Measurements from ENCODE around the gene ACSM4. TPM values are rescaled to one million over a fixed set of nuclear protein-coding genes. Genes with fewer than 3 reads are reported as not detected.
"Not testable (repeated sequence)": the region's sequence is repeated elsewhere in the genome, so short reads cannot be mapped to it uniquely, and the experiment has no call there.

Gene ACSM4
- total RNA-seq, 2 donors from 2014 or later = not detected

DNA sequence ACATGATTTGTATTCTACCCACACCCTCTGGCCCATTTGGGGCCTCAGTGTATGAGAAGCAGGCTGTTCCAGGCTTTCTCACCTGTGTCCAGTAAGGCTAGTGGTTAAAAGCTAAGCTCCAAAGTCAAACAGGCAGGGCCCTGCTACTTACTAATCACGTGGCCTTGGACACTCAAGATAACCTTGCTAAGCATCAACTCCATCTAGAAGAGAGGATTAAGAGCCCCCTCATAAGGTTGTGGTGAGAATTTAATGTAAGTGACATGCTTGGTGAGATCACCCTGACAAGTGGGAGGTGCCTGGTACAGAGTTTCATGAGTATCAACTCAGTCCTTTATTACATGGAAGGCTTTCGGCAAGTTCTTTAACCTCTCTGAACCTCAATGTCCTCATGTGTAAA lies 17.8 kb downstream of the ACSM4 start:
- TF ChIP-seq, protein P1, sequence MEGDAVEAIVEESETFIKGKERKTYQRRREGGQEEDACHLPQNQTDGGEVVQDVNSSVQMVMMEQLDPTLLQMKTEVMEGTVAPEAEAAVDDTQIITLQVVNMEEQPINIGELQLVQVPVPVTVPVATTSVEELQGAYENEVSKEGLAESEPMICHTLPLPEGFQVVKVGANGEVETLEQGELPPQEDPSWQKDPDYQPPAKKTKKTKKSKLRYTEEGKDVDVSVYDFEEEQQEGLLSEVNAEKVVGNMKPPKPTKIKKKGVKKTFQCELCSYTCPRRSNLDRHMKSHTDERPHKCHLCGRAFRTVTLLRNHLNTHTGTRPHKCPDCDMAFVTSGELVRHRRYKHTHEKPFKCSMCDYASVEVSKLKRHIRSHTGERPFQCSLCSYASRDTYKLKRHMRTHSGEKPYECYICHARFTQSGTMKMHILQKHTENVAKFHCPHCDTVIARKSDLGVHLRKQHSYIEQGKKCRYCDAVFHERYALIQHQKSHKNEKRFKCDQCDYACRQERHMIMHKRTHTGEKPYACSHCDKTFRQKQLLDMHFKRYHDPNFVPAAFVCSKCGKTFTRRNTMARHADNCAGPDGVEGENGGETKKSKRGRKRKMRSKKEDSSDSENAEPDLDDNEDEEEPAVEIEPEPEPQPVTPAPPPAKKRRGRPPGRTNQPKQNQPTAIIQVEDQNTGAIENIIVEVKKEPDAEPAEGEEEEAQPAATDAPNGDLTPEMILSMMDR (IDR thresholded peaks at IDR 0.05) = no peak
- Histone ChIP-seq H3K4me1 (no peaks in the 10 kb centered on the region), H3K36me3 (no peaks in the 10 kb centered on the region), H3K27ac (no peak overlapping the region), H3K9me3 (no peaks in the 10 kb centered on the region), H3K27me3 (no peaks in the 10 kb centered on the region), H3K4me3 (no peak overlapping the region)
- DNase-seq (ENCODE audit: low spot score) = no peak

DNA sequence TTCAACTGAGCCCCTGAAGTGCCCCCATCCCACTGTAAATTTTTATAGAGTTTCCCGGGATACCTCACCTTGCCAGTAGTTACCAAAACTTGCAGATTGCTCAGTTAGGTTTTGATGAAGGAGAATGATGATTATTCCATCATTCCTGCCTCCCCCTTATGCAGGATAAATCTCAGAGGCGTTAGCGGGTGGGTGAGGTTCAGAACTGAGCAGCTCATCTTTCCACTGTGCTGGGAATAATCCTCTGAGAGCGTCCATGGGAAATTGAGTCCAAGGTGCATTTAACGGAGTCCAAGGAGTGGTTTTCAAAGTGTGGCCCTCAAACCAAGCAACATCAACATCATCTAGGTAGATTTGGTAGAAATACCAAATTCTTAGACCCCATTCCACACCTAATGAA lies 18.7 kb downstream of the ACSM4 start:
- no peaks in the 10 kb centered on the region for H3K36me3 ChIP-seq
- H3K4me3 ChIP-seq = no peak overlapping the region
- DNase-seq (ENCODE audit: low spot score) = no peak
- no peak overlapping the region for H3K27ac ChIP-seq
- TF ChIP-seq, protein P1 (IDR thresholded peaks at IDR 0.05) = no peak
- H3K9me3 ChIP-seq = no peaks in the 10 kb centered on the region
- H3K4me1 ChIP-seq = no peaks in the 10 kb centered on the region
- no peaks in the 10 kb centered on the region for H3K27me3 ChIP-seq

DNA sequence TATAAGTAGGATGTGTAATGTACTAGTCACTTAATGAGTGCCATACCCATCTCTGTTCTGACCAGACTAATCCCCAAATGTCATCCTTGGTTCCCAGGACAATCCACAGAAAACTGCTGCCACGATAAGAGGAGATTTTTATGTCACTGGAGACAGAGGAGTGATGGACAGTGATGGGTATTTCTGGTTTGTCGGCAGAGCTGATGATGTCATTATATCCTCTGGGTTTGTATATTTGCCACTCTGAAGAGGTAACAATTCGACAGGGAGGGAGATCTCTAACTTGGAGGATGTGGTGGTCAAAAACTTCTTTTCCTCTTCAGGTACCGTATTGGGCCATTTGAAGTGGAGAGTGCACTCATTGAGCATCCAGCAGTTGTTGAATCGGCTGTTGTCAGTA lies 20.3 kb downstream of the ACSM4 start:
- no peak overlapping the region for H3K4me3 ChIP-seq
- no peaks in the 10 kb centered on the region for H3K36me3 ChIP-seq
- H3K27me3 ChIP-seq = no peaks in the 10 kb centered on the region
- no peaks in the 10 kb centered on the region for H3K4me1 ChIP-seq
- TF ChIP-seq, protein P1 (IDR thresholded peaks at IDR 0.05) = no peak
- no peak for DNase-seq (ENCODE audit: low spot score)
- no peak overlapping the region for H3K27ac ChIP-seq
- no peaks in the 10 kb centered on the region for H3K9me3 ChIP-seq

DNA sequence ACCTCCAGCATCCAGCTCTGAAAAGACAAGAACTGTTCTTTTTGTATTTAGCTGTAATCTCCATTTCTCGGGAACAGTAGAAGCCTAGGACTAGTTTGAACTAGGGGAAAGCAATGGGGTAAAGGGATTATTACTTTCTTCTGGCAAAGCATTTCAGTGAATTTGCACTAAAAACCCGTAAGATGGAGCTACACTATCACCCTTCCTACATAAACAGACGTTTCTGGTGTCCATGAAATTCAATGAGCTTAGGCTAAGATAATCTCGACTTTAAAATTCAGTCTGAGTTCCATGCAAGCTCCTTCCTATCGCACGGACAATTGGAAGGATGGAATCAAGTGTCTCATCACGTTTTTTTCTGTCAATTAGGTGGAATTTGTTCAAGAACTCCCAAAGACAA lies 24.0 kb downstream of the ACSM4 start:
- no peaks in the 10 kb centered on the region for H3K4me1 ChIP-seq
- no peak overlapping the region for H3K27ac ChIP-seq
- TF ChIP-seq, protein P1 (IDR thresholded peaks at IDR 0.05) = no peak
- DNase-seq (ENCODE audit: low spot score) = no peak
- H3K36me3 ChIP-seq = no peaks in the 10 kb centered on the region
- H3K27me3 ChIP-seq = no peaks in the 10 kb centered on the region
- no peaks in the 10 kb centered on the region for H3K9me3 ChIP-seq
- no peak overlapping the region for H3K4me3 ChIP-seq

DNA sequence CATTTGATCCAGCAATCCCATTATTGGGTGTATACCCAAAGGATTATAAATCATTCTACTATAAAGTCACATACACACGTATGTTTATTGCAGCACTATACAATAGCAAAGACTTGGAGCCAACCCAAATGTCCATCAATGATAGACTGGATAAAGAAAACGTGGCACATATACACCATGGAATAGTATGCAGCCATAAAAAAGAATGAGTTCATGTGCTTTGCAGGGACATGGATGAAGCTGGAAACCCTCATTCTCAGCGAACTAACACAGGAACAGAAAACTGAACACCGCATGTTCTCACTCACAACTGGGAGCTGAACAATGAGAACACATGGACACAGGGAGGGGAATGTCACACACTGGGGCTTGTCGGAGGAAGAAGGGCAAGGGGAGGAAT lies 33.9 kb downstream of the ACSM4 start:
- not testable (repeated sequence) for H3K4me1 ChIP-seq; H3K36me3 ChIP-seq; DNase-seq (ENCODE audit: low spot score); H3K27ac ChIP-seq; H3K4me3 ChIP-seq; H3K9me3 ChIP-seq; H3K27me3 ChIP-seq

DNA sequence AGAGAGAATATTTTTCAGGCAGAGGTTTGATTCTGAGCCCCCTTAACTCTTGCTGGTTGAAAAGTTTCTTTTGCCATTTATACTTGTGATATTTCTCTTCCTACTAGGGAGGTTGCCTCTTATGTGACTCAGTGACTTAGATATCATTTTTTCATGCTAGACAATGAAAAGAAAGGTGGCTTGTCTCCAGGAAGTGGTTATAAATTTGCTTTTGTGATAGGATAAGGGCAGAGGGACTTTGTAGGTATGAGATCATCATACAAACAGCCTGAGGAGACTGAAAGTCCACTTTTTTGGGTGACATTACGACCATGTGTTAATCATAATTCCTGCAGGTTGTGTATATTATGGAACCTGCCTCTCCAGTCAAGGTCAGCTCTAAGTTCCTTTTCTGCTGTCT lies 35.8 kb downstream of the ACSM4 start:
- no peaks in the 10 kb centered on the region for H3K4me1 ChIP-seq
- H3K27me3 ChIP-seq = no peaks in the 10 kb centered on the region
- H3K9me3 ChIP-seq = peaks cover 1 to 14% of the 10 kb centered on the region in 2 donors
- H3K4me3 ChIP-seq = no peak overlapping the region
- H3K27ac ChIP-seq = no peak overlapping the region
- DNase-seq (ENCODE audit: low spot score) = no peak
- H3K36me3 ChIP-seq = no peaks in the 10 kb centered on the region
- TF ChIP-seq, protein P1 (IDR thresholded peaks at IDR 0.05) = no peak
